Endometrial microvascular endothelial cells (primary cell): ENCODE measurements around the gene LRP5. TPM values are rescaled to one million over a fixed set of nuclear protein-coding genes. Genes with fewer than 3 reads are reported as not detected.

ENCODE experiments used
- in situ Hi-C: cut with HindIII; loops from 2 replicates; pipeline ENCODE4 v1.10.0; 2017; ENCODE audit warnings: low sequenced_read_pairs, low pct_unique_long_range_greater_than_20kb; ENCODE audit errors: inconsistent ontology term
- total RNA-seq: library from RNA; depleted of rRNA; stranded (reverse); fragments of >200 nt; gene quantifications from one replicate; pipeline ENCODE4 v1.2.3, GENCODE V29; 2015; ENCODE audit errors: inconsistent ontology term

The LRP5 gene
- total RNA-seq: 4.8 TPM

DNA sequence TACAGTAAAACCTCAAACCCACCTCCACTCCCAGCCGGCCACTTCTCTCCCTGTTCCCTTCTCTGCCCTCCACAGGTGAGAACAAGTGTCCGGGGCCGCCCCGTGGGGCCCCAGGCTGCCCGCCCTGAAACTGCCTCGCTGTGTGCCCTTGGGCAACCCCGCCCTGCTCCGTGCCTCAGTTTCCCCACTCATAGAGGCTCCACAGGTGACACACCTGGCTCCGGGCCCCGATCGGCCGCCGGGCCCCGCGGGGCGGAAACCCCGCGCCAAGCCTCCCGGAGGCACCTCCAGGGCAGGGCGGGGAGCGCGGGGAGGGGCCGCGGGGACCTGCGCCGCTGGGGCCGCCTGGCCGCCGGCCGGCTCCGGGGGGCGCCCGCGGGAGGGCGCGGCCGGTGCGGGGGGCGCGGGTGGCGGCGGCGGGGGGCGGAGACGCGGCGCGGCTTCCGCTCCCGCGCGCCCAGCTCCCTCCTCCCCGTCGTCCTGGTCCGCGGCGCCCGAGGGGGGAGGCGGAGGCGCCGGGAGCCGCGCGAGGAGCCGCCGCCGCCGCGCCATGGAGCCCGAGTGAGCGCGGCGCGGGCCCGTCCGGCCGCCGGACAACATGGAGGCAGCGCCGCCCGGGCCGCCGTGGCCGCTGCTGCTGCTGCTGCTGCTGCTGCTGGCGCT is at the start of gene LRP5:
LRP5 (plus strand) TSS at position 475 of the 663 bp plus-strand sequence; CDS start at position 599, 124 bp downstream.
- in situ Hi-C loops: no loop called here

DNA sequence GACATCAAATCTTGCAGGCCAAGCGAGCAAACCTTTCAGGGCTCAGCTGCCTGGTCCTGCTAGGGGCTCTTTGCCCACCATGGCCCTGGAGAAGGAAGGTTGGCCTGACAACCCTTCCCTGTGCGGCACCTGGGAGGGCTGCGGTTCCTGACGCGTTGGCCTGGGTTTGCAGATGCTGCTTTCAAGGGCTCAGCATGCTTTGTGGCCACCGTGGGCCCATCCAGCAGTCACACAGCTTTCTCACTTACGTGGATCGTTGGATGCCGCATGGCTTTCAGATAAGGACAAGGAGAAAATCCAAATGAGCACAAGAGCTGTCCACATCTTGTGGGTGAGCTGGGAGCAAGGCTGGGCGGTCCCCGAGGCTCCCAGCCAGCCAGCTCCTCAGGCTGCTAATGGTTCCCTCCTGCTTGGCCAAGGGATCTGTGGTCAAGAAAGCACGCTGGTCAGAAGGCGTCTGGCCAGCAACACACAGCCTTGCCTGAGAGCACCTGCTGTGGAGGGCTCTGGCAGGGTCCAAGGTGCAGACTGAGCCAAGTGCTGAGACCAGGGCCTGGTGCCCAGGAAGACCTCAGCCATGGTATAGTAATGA is 48.9 kb upstream of the LRP5 start:
- in situ Hi-C loops: no loop called here

DNA sequence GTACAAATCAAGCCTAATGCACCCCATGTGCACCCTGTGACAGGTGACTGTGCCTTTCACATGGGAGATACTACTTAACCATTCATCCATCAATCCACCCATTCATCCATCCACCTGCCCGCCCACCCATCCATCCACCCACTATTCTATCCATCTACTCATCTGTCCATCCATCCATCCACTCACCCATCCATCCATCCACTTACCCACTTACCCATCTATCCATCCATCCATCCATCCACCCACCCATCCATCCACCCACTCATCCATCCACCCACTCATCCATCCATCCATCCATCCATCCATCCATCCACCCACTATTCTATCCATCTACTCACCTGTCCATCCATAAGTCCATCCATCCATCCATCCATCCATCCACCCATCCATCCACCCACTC is 48.1 kb upstream of the LRP5 start:
- in situ Hi-C loops: no loop called here

DNA sequence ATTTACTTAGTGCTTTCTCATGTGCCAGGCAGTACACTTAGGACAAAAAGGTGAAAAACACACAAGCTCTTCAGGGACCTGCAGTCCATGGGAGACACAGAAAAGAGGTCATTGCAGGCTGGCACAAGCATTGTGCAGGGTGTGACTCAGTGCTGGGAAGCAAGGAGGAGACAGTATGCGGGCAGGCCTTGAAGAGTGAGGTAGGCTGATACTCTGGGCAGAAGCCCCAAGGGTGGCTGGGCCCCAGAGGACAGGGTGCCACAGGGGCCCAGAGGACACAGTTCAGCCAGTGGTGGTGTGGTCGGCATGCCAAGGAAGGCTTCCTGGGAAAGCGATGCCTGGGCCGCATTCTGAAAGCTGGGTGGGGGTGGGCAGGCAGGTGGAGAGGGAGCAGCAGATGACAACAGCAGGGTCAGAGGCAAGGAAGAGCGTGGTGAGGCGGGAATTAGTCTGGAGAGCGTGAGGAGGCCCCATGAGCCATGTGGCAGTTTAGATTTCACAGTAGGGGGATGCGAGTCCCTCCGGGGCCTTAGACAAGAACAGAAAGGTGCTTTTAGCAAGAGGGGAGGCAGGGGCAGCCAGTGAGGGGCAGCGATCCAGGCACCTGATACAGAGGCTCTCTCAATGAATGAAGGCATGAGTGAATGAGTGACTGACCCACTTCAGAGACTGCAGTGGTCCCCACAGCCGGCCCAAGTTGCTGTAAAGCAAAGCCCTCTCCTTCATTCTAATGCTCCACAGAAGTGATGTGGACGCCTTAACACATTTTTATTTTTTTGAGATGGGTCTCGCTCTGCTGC is 47.5 kb upstream of the LRP5 start:
- in situ Hi-C loops: no loop called here

DNA sequence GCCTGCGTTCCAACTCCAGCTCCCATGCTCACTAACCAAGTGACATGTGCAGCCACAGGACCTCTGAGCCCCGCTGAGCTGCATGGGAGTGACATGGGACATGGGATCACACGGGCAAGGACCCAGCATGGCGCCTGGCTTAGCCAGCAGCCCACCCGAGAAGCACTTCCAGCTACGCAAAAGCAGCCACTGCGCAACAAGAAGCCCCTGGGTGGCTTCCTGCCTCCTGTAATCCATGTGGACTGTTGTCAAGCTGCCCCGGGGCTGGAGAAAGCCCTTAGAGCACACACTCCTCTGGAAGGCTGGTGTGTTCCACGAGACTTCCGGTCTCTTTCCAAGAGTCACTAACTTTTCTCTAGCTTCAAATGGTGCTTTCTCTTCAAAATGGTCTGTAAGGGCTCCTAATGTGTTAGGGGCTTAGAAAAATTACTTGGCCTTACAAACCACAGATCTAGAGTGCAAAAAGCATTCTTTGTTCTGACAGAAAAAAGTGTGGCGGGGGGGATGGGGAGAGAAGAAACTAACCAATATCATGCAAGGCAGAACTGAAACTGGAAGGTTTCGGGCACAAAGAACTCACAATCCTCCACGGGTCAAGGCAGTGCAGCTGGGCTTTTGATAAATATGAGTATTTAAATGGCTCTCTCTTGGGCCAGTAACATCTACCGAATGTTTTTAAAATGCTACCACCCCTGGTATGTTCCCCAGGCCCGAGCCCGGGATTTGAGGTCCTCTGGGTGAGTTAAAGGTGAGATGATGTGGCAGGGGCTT is 46.1 kb upstream of the LRP5 start:
- in situ Hi-C loops: no loop called here

DNA sequence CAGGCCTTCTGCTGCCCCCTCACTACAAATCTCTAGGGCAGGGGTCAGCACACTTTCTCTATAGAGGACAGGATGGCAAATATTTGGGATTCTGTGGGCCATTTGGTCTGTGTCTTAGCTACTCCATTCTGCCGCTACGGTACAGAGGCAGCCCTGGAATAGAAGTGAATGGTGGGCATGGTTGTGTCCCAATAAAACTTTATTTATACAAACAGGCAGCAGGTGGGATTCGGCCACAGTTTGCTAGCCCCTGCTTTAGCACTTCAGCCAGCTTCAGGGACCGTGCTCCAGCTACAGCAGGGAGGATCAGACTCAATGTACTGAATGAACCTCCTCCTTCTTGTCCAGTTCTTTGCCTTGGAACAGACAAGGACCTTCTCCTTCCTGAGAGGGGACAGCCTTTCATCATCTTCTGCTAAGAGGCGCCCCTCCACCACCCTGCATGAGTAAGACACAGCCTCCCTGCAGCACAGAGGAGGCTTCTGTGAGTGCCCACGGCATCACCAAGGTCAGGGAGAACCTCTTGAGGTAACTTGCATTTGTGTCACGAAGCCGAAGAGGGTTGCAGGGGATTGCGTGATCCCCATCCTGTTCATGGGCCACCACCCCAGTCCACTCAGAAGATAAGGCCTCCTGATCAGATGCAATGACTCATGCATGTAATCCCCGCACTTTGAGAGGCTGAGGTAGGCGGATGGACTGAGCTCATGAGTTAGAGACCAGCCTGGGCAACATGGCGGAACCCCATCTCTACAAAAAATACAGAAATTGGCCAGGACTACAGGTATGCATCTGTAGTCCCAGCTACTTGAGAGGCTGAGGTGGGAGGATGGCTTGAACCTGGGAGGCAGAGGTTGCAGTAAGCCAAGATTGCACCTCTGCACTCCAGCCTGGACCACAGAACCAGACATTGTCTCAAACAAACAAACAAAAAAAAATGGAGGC is 45.2 kb upstream of the LRP5 start:
- in situ Hi-C loops: no loop called here

DNA sequence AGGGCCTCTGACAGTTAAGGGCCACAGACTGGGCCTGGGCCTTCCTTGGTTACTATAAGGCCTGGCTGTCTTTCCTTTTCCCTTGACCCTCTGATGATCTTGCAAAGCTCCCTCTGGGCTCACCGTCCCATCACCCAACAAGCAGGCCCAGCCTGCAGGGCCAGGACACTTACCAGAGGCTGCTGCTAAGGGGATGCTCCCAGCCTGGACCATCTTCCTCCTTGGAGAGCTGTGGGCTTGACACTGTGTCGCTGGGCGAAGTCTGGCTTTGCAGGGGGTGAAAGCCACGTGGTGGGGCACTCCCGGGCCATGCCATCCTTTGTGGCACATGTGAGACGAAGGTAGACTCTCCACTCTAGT is 44.5 kb upstream of the LRP5 start:
- in situ Hi-C loops: no loop called here

DNA sequence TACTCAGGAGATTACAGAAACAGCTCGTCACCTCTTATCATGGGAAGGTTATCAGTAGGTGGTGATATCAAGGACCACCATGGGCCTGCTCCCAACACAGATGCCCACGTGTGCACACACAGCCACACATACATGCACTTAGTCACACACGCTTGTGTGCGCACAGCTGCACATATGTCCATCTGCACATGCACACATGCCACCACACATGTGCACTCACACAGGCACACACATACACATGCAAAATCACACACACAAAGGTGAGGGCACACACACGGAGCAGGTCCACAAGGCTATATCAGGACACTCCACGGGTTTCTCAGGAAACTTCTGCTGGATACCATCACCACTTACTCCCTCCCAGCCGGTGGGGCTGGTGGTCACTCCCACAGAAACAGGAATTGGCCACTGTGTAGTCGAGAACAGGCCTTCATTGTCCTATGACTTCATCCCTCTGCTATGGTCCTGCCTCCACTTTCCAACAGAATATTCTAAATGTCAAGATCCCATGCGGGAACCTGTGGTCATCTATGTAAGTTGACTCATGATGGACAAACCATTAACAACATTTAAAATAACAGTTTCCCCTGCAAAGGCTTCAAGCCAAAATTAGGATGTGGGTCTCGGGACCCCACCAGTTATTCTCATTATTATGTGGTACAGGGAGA is 42.8 kb upstream of the LRP5 start:
- in situ Hi-C loops: no loop called here

DNA sequence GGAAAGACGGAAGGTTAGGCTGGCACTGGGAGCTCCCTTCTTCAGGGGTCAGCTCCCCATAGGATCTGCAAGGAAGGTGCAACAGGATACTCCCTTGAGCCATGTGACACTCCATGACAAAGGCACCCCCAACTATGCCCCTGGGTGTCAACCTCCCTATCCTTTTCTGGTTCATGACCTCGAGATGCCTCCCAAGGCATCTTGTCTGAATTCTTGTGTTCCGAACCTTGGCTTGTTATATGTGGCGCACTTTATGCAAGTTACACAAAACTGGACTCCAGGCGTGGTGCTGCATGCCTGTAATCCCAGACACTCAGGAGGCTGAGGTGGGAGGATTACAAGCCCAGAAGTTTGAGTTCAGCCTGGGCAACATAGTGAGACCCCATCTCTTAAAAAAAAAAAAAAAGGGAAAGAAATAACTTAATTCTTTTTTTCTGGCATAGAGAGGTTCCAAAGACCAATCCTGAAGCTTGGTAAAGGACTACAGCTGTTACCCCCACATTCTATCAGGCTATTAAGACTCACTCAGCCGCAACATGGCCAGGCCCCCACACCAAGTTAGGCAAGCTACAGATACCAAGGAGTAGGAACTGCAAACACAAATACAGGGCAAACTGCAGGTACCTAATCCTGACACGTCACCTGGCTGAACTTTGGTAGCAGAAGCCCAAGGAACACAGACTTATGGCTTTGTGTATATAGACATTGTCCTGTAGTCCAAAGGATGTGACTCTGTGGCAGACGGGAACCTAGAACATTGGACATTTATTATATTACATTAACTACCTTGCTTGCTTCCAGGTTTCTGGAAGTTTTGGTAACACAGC is 42.0 kb upstream of the LRP5 start:
- in situ Hi-C loops: no loop called here

DNA sequence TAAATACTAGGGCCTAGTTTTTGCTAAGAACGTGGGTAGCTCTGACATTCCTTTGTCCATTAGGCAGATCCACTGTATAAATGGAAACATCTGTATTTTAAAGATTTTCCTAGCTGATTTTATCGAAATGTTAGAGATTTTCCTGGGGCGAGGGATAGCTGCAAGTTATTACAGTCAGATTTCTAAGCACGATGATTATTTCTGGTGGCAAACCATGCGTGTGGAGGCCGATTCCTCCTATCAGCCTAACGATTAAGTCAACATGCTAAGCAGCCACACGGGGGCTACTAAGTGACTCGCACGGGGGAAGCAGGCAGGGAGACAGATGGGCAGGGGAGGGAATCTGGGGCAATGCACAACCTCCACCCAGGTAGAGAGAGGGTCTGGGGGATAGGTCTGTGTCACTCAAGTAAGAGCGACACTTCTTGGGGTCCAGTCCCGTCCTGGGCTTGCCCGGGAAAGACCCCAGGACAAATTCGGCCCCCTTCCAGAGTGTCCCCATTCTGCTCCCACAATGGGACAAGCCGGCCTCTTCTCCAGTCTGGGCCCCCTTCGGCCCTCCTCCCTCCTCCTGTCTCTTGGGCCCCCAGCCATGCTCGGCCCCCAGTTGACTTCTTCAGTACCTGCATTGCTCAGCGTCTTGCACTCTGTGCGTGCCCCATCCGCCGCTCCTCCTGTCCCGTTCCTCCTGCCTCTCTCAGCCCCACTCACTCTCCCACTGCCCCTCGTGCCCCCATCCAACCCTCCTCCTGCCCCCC is 41.2 kb upstream of the LRP5 start:
- in situ Hi-C loops: no loop called here

DNA sequence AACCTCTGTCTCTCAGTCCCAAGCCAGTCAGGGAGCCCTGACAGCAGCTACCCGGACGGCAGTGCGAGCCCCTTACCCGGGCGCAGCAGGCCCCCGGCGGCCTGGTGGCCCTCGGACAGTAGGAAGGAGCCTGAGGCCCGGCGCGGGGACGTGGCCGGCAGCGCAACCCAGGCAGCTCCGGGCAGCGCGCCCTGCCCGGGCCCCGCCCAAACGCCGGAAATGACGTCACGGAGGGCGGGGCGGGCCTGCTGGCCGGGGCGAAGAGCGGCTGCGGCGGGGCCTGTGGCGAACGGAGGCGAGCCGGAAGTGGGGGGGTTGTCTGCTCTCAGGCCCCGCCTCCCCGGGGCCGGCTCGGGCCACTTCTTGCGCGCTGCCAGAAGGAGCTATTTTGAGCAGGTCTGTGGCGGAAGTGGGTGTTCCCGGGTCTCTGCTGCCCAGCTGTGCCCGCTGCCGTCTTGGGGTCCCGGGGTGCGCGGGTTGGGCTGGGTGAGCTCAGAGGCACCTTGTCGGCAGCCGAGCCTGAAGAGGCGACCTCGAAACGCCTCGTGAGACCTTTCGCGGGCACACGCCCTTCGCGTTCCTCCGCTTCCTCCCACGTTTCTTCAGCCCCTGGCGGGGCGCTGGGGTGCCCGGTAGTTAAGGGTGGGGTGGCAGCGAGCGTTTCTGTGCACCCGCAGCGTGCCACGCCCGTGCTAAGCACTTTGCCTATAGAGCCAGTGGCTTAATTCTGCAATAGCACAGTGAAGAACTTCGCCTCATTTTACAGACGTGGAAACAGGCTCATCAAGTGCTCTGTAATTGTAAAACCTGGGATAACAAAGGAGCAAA is 40.4 kb upstream of the LRP5 start, which contains the start of gene C11orf24:
C11orf24 (minus strand) TSS at position 193 of the 828 bp plus-strand sequence. CDS start 8,206 bp downstream, outside the sequence.
- in situ Hi-C loops: no loop called here

DNA sequence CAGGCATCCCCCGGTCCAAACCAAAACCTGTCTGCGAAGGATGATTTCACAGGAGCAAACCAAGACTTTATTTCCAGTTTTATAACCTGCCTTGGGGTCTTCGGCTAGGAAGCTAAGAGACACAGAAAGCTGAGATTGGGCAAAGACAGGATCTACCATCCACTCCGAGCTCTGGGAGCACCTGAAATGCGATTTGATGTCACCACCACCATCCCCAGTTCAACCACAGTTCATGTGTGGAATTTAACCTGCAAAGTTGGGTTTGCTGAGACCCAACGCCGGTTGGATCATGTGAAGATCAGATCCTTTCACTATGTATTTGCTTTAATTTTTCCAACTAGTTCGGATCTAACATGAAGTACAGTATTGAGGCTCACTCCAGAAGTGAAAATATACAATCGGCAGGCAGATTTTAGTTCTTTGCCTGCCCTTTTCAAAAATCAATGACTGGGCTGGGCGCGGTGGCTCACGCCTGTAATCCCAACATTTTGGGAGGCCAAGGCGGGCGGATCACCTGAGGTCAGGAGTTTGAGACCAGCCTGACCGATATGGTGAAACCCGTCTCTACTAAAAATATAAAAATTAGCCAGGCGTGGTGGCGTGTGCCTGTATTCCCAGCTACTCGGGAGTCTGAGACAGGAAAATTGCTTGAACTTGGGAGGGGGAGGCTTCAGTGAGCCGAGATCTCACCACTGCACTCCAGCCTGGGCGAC is 39.2 kb upstream of the LRP5 start:
- in situ Hi-C loops: no loop called here

DNA sequence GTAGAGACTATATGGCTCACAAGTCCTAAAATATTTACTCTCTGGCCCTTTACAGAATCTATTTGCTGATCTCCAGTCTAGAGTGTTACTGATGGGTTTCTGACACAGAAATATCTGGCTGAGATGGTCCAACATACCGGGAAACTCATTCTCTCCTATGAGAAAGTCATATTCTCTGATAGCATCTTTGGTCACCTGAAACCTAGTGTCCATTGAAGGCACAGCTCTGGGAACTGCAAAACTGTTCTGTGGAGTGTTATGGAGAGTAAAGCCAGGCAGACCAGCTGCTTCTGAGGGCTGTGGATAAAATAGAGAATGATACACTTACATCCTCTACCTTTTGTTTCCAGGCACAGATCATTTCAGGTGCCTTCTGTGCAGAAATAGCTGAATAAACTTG is 38.1 kb upstream of the LRP5 start:
- in situ Hi-C loops: no loop called here

DNA sequence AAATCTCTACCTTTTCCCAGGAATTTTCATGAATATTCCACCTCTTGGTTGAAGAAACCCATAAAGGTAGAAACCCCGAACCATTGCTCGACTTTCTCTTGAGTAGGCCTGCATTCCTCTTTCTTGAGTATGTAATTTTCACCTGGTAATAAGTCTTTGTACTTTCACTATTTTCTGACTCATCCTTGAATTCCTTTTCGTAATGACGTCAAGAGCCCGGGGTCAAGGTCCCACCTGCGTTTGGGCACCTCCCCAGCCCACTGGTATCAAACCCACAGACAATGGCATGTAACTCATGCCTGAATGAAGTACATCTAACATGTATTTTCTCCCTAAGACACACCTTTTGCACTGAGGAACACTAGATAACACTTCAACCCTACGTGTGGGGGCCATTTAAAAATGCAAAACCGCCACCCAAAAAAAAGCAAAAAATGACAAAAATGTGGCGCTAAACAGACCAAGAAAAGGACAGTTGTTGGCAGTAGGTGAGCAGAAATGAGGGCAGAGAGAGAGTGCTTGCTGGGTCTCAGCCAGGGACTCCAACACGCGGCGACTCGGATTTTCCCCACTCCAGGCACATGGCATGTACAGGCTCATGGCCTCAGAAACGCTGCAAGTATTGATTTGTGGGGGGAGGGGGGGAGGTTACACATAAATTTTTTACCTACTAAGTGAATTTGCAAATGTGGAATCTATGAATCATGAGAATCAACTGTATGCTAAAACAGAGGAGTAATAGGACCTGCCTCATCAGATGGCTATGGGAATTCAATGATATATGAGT is 36.5 kb upstream of the LRP5 start:
- in situ Hi-C loops: no loop called here
